Neural progenitor cell (in vitro differentiated cells): ENCODE measurements around the gene PRKRIP1. TPM values are rescaled to one million over a fixed set of nuclear protein-coding genes. Genes with fewer than 3 reads are reported as not detected.

Experiments used
- DNase-seq: peaks from one replicate; pipeline ENCODE4 v3.0.0-alpha.2; 2016; ENCODE audit warnings: low spot score
- H2AFZ ChIP-seq: fragments of 200-600 bp; sonication (generic); replicated peaks from 2 replicates; pipeline ENCODE4 v1.6.1; 2016; ENCODE audit warnings: antibody characterized with exemption
- H3F3A ChIP-seq: fragments of 200-600 bp; sonication (generic); 2 replicates; pipeline ENCODE4 v1.6.1; 2016; ENCODE audit warnings: antibody characterized with exemption, low read depth
- H3K27ac ChIP-seq: fragments of 200-600 bp; sonication (generic); 2 replicates; pipeline ENCODE4 v1.5.1; 2016; ENCODE audit warnings: mild to moderate bottlenecking
- H3K27me3 ChIP-seq: fragments of 200-600 bp; sonication (generic); 2 replicates; pipeline ENCODE4 v1.6.1; 2016; ENCODE audit warnings: mild to moderate bottlenecking, moderate library complexity
- H3K36me3 ChIP-seq: fragments of 200-600 bp; sonication (generic); 2 replicates; pipeline ENCODE4 v1.5.1; 2016
- H3K4me1 ChIP-seq: fragments of 200-600 bp; sonication (generic); 2 replicates; pipeline ENCODE4 v1.6.1; 2016; ENCODE audit warnings: mixed run types
- H3K4me2 ChIP-seq: fragments of 200-600 bp; sonication (generic); 2 replicates; pipeline ENCODE4 v1.6.1; 2016
- H3K4me3 ChIP-seq: fragments of 200-600 bp; sonication (generic); 2 replicates; pipeline ENCODE4 v1.5.1; 2016
- H3K79me2 ChIP-seq: fragments of 200-600 bp; sonication (generic); 2 replicates; pipeline ENCODE4 v1.6.1; 2016; ENCODE audit warnings: low read depth
- H3K9ac ChIP-seq: fragments of 200-600 bp; sonication (generic); 2 replicates; pipeline ENCODE4 v1.6.1; 2016
- H3K9me3 ChIP-seq: fragments of 200-600 bp; sonication (generic); 2 replicates; pipeline ENCODE4 v1.5.1; 2016; ENCODE audit warnings: low read depth
- H4K20me1 ChIP-seq: fragments of 200-600 bp; sonication (generic); 2 replicates; pipeline ENCODE4 v1.6.1; 2016; ENCODE audit warnings: low read depth
- H3K27ac Mint-ChIP-seq: 3 replicates; pipeline ENCODE4 v1.8.0; 2021; ENCODE audit warnings: mixed read lengths
- H3K27me3 Mint-ChIP-seq: 2 replicates; pipeline ENCODE4 v1.8.0; 2022; ENCODE audit warnings: low read depth, mild to moderate bottlenecking, inconsistent platforms, moderate library complexity, mixed read lengths; ENCODE audit not compliant: insufficient read depth
- H3K36me3 Mint-ChIP-seq: 3 replicates; pipeline ENCODE4 v1.8.0; 2021; ENCODE audit warnings: mixed read lengths
- H3K4me1 Mint-ChIP-seq: 3 replicates; pipeline ENCODE4 v1.8.0; 2021; ENCODE audit warnings: mixed read lengths
- H3K4me3 Mint-ChIP-seq: 3 replicates; pipeline ENCODE4 v1.8.0; 2021; ENCODE audit warnings: mild to moderate bottlenecking, moderate library complexity, mixed read lengths
- H3K9me3 Mint-ChIP-seq: 3 replicates; pipeline ENCODE4 v1.8.0; 2020; ENCODE audit warnings: mixed read lengths
- EZH2 ChIP-seq: fragments of 200-600 bp; sonication (generic); IDR thresholded peaks from 2 replicates; pipeline ENCODE4 v1.6.1; 2017; ENCODE audit warnings: antibody characterized with exemption, mild to moderate bottlenecking, moderate library complexity
- EZH2phosphoT487 ChIP-seq: fragments of 200-600 bp; sonication (generic); IDR thresholded peaks from 2 replicates; pipeline ENCODE4 v1.6.1; 2017; ENCODE audit warnings: antibody characterized with exemption
- total RNA-seq: library from RNA; depleted of rRNA; stranded (reverse); fragments of >200 nt; gene quantifications from 2 replicates; pipeline ENCODE4 v1.2.3, GENCODE V29; 2015; ENCODE audit warnings: low replicate concordance
- TF ChIP-seq, protein P1 (sequence below): fragments of 200-600 bp; sonication (generic); IDR thresholded peaks from 2 replicates; pipeline ENCODE4 v1.5.1; 2017; ENCODE audit warnings: antibody characterized with exemption, mild to moderate bottlenecking

Gene PRKRIP1
- total RNA-seq, 1 donor from 2014 or later = 29.1 TPM

DNA sequence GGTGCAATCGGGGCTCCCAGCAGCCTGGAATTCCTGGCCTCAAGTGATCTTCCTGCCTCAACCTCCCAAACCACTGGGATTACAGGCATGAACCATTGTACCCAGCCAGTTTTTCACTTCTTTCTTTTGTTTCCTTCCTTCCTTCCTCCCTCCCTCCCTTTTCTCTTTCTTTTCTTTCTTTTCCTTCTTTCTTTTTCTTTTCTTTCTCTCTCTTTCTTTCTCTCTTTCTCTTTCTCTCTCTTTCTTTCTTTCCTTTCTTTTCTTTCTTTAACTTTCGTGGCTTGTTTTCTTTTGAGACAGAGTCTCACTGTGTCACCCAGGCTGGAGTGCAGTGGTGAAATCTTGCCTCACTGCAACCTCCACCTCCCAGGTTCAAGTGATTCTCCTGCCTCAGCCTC is 49.5 kb downstream of the PRKRIP1 start:
- Mint-ChIP-seq H3K4me1 (peaks cover 5% of the 10 kb centered on the region), H3K4me3 (no peak overlapping the region), H3K36me3 (peaks cover 16% of the 10 kb centered on the region), H3K9me3 (no peaks in the 10 kb centered on the region), H3K27me3 (peaks cover 2% of the 10 kb centered on the region), H3K27ac (no peak overlapping the region)
- Histone ChIP-seq H3K4me2 (no peak overlapping the region), H3K4me1 (no peaks in the 10 kb centered on the region), H3K79me2 (no peaks in the 10 kb centered on the region), H2AFZ (no peak overlapping the region), H3K9ac (no peak overlapping the region), H3K9me3 (no peaks in the 10 kb centered on the region), H3K27ac (no peak overlapping the region), H3F3A (peaks cover 4% of the 10 kb centered on the region), H3K27me3 (no peaks in the 10 kb centered on the region), H4K20me1 (no peaks in the 10 kb centered on the region), H3K4me3 (no peak overlapping the region), H3K36me3 (no peaks in the 10 kb centered on the region)
- DNase-seq = no peak
- TF ChIP-seq EZH2phosphoT487 = no peak
- TF ChIP-seq EZH2 = no peak
- TF ChIP-seq, protein P1, sequence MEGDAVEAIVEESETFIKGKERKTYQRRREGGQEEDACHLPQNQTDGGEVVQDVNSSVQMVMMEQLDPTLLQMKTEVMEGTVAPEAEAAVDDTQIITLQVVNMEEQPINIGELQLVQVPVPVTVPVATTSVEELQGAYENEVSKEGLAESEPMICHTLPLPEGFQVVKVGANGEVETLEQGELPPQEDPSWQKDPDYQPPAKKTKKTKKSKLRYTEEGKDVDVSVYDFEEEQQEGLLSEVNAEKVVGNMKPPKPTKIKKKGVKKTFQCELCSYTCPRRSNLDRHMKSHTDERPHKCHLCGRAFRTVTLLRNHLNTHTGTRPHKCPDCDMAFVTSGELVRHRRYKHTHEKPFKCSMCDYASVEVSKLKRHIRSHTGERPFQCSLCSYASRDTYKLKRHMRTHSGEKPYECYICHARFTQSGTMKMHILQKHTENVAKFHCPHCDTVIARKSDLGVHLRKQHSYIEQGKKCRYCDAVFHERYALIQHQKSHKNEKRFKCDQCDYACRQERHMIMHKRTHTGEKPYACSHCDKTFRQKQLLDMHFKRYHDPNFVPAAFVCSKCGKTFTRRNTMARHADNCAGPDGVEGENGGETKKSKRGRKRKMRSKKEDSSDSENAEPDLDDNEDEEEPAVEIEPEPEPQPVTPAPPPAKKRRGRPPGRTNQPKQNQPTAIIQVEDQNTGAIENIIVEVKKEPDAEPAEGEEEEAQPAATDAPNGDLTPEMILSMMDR = no peak

DNA sequence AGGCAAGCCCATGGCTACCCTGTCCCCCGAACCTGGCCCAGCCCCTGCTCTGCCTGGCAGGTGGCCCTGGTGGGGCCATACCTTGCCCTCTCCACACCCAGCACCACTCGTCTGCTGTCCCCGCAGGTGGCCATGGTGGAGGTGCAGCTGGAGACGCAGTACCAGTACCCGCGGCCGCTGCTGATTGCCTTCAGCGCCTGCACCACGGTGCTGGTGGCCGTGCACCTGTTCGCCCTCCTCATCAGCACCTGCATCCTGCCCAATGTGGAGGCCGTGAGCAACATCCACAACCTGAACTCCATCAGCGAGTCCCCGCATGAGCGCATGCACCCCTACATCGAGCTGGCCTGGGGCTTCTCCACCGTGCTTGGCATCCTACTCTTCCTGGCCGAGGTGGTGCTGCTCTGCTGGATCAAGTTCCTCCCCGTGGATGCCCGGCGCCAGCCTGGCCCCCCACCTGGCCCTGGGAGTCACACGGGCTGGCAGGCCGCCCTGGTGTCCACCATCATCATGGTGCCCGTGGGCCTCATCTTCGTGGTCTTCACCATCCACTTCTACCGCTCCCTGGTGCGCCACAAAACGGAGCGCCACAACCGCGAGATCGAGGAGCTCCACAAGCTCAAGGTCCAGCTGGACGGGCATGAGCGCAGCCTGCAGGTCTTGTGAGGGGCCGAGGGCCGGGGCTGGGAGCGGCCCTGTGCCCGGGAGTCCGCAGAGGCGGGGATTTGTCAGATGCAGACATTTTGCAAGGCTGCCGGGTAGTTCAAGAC is 50.4 kb downstream of the PRKRIP1 start:
- Histone ChIP-seq H2AFZ (no peak overlapping the region), H3K4me2 (no peak overlapping the region), H3K27me3 (no peaks in the 10 kb centered on the region), H3K79me2 (no peaks in the 10 kb centered on the region), H3K36me3 (no peaks in the 10 kb centered on the region), H3K27ac (no peak overlapping the region), H3K9me3 (no peaks in the 10 kb centered on the region), H3K4me1 (peaks cover 4% of the 10 kb centered on the region), H3K4me3 (no peak overlapping the region), H3K9ac (no peak overlapping the region), H4K20me1 (no peaks in the 10 kb centered on the region), H3F3A (peaks cover 5% of the 10 kb centered on the region)
- Mint-ChIP-seq H3K27ac (no peak overlapping the region), H3K9me3 (no peaks in the 10 kb centered on the region), H3K27me3 (peaks cover 2% of the 10 kb centered on the region), H3K4me3 (no peak overlapping the region), H3K36me3 (peaks cover 14% of the 10 kb centered on the region), H3K4me1 (peaks cover 4% of the 10 kb centered on the region)
- no peak for DNase-seq
- TF ChIP-seq EZH2 (no peak), EZH2phosphoT487 (no peak)
- TF ChIP-seq, protein P1 = no peak

DNA sequence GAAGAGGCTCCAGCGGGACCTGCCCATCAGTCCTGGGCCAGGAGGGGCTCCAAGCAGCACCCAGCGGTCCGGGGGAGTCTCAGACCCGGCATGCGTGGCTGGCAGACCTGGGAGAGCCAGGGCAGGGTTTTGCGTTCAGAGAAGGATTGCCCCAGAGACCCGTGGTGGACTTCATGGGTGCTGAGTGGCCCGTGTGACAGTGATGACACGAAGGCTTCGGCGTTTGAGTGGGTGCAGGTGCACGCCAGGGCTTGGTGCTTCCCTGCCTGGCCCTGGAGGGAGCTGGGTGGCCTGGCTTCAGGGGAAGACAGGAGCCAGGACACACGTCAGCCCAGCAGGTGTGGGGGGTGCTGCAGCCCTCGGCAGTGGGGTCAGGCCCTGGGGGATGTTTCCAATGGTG is 51.1 kb downstream of the PRKRIP1 start:
- H2AFZ ChIP-seq = no peak overlapping the region
- no peak for DNase-seq
- H3F3A ChIP-seq = peaks cover 8% of the 10 kb centered on the region
- no peaks in the 10 kb centered on the region for H3K4me1 Mint-ChIP-seq
- H3K4me2 ChIP-seq = no peak overlapping the region
- H3K79me2 ChIP-seq = no peaks in the 10 kb centered on the region
- H3K9me3 Mint-ChIP-seq = no peaks in the 10 kb centered on the region
- peaks cover 9% of the 10 kb centered on the region for H3K4me1 ChIP-seq
- H3K9me3 ChIP-seq = no peaks in the 10 kb centered on the region
- H3K36me3 ChIP-seq = no peaks in the 10 kb centered on the region
- no peaks in the 10 kb centered on the region for H4K20me1 ChIP-seq
- H3K27ac ChIP-seq = no peak overlapping the region
- H3K27ac Mint-ChIP-seq = no peak overlapping the region
- no peak overlapping the region for H3K4me3 Mint-ChIP-seq
- H3K4me3 ChIP-seq = no peak overlapping the region
- peaks cover 10% of the 10 kb centered on the region for H3K36me3 Mint-ChIP-seq
- TF ChIP-seq, protein P1 = no peak
- TF ChIP-seq EZH2 = no peak
- H3K9ac ChIP-seq = no peak overlapping the region
- H3K27me3 Mint-ChIP-seq = peaks cover 2% of the 10 kb centered on the region
- H3K27me3 ChIP-seq = no peaks in the 10 kb centered on the region
